Stimulated activated CD8-positive, alpha-beta memory T cell treated with anti-CD3 and anti-CD28 coated beads, Interleukin-2, amount 100 ng/mL, for 1 hour (primary cell): ENCODE data around the gene SLC38A10.

Source experiments
- DNase-seq, 2 donors: peaks; one replicate each; pipeline ENCODE4 v3.0.0-alpha.2; 2020; ENCODE audit warnings: low read depth in 2 of 2

The SLC38A10 gene

DNA sequence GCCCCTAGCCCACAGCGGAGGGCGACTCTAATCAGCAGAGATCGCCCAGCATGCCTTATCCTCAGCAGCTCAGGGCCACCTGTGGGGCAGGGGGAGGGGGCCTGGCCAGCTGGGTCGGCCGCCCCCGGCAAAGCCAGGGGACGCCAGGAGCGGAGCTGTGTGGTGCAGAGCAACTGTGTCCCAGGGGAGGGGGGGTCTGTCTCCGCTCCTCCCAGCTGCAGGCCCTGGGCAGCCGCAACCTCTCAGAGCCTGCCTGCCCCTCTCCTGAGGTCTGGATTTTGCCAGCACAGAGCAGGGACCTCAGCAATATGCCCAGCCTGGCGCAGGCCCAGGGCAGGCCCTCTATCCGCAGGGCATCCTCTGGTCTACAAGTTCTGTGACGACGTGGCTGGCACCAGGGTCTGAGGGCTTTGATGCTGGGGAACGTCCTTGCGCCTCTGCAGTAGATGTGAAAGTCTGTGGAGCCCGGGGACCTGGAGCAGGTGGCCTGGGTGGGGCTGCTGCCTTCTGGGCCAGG, 36.5 kb upstream of the SLC38A10 start:
- no peak for DNase-seq

DNA sequence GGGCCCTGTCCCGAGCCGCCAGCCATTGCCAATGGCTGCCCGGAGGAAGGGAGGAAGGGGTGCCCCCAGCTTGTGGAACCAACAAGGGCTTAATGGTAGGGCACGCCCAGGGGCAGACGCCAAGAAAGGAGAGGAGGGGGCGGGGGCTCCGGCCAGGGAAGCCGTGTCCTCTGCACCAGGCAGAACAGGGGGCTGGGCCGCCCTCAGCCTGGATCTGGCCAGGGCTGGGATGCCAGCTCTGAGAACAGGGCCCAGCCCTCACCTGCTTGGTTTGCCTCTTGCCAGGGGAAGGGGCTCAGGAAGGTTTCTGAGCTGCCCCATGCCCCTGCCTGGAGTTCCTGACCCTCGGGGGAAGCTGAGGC, 35.8 kb upstream of the SLC38A10 start:
- DNase-seq: no peak

DNA sequence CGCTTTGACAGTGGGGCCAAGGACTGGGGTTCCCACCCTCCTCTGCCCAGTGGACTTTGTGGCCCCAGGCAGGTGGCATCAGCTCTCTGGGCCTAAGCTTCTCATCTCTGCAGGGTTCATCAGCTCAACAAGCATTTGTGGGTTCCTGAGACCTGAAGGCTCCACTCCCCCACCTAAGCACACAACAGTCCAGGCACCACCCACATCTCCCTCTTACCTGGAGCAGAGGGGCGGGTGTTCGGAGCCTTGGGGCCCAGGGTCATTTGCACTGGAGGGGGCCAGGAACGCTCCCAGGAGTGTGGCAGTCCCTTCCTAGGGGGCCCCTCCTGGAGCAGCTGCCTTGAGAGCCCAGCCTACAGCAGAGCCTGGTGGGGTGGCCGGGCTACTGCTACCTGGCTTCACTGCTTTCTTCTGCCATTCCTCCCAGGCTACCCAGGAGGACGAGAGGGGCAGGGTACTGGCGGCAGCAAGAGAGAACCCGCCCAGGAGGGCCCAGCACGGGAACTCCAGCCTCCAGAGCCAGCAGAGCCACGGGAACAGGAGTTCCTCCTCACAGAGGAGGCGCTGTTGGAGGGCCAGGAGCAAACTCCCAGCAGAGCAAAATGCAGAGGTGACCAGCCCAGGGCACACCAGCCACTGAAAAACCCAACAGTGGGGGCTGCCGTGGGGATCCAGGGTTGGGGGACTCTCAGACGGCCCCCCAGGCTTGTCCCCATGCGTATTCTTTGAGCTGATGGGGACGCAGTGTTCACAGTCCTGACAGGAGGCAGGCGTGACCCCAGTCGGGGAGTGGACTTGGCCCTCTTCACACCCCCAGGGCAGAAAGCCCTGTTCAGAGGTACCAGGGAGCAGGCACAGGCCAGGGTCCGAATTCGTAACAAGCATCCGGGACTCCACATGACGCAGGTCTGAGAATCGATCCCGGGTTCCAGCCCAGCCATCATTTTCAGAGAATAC, 35.1 kb upstream of the SLC38A10 start:
- DNase-seq: no peak

DNA sequence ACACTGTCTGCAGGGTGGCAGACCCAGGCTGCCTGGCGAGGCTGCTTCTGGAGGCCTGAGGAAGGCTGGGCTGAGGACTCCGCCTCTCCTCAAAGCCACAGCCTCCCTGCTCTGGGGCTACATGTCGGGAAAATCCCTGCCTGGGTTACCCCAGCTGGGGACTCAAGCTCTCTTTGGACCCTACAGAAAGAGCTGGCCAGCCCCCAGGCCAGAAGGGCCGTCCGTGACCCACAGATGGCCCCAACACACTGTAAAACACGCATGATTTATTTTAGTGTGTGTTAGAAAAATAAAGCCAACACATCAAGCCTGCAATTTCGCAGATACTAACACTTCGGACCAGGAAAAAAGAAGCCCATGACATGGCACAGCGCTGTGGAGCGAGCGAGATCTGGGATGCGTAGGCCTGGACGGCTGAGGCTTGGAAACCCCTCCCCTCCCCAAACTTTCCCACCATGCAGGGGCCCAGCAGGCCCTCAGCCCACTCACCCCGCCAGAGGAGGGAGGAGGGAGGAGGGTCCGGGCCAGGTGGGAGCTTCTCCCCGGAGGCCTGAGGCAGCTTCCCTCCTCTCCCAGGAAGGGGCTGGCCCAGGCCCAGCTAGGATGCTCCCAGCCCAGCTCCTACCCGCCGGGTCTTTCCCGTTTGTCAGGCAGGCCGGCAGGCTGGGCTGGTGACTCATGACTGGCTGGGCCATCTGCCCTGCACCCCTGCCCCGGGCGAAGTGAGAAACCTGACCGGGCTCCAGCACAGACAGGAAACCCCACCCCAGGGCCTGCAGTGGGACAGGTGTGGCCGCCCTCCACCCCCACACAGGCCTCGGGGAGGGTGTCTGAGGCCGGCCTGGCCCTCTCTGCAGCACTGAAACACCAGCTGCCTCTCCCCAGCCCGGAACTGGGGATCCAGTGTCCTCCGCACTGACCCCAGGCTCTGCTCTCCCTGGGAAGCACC, 34.1 kb upstream of the SLC38A10 start:
- DNase-seq: no peak

DNA sequence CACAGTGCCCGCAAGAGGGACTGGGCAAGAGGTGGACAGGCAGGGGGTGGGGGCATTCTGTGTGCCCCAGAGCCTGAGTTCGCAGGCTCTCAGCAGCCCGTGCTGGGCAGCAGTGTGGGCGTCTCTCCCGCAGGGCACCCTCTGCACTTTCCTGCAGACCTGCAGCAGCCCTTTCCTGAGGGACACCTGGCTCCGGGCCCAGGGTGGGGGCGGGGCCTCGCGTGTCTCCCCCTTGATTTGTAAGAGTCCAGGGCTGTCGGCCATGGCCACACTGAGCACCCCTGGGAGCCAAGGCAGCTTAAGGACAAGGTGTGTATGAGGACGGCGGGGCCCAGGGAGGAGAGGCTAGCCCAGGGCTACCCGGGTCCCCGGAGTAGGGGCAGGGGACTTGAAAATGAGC, 33.4 kb upstream of the SLC38A10 start:
- no peak for DNase-seq

DNA sequence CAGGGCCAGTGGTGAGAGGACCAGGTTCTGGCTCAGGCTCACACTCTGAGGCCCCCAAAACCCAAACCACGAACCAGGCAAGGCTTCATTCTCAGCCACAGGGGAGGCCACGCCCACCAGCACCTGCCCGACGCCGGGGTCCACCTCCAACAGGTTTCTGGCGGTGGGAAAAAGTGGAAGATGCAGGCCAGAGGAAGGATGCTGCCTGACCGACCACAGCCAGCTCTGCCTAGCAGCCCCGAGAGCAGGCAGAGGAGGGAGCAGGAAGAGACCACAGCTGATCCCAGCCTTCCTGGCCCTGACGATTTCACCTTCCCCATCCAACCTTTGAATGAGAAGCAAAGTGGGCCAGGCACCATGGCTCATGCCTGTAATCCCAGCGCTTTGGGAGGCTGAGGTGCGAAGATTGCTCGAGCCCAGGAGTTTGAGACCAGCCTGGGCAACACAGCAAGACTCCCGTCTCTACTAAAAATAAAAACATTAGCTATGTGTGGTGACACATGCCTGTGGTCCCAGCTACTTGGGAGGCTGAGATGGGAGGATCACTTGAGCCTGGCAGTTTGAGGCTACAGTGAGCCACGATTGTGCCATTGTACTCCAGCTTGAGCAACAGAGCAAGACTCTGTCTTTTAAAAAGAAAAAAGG, 30.7 kb upstream of the SLC38A10 start:
- DNase-seq: no peak

DNA sequence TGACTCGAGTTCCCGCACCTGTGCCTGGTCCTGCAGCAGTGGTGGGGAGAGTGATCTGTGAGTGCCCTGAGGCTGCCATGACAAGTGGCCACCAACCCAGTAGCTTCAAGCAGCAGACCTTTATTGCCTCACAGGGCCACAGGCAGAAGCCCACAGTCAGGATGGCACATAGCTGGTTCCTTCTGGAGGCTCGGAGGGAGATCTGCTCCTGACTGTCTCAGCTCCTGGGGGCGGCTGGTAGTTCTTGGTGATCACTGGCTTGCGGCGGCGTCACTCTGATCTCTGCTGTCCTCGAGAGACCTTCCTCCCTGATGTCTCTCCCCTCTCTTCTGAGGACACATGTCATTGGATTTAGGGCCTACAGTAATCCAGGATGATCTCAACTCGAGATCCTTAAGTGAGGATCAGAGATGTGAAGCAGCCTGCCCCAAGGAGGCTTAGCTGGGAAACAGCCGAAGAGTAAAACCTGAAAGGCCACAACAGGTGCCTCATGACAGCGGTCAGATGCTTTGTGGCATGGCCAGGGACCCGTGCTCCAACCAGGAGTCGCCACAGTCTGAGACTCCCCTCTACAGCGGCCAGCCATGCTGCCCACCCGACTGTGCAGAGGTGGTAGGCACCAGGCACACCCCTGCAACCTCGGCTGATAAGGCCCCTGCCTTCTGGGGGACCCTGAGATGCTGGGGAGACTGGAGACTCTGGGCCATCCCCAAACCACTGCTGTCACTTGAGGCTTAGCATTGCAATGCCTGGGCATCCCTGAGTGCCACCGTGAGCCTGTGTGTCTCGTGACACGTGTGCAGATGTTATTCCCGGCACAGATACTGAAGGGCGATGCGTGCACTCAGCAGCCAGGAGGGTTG, 30.0 kb upstream of the SLC38A10 start:
- DNase-seq: no peak

DNA sequence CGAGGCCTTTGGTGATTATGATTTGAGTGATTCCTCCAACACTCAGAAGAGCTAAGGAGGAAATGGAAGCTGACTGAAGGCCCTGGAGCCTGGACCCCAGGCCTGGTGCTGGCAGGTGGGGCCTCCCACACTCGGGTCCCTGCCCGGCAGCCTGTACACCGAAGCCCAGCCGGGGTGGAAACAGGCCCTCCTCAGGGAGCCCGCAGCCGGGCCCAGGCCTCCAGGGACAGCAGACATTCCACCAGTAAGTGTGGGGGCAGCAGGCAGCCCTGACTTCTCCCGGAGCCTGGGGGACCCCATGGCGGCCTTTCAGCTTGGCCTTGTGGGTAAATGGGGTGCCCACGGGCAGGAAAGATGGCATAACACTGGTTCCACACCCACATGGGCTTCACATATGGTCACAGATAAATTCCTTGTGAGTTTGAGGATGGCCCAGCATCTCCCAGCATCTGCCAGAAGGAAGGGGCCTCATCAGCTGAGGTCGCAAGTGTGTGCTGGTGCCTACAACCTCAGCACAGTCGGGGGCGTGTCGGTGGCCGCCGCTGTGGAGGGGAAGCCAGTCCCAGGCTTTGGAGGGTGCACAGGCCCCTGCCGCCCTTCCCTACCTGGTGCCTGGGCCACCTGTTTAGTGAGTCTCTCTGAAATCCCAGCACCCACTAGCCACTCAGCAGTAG, 29.2 kb upstream of the SLC38A10 start:
- DNase-seq: no peak

DNA sequence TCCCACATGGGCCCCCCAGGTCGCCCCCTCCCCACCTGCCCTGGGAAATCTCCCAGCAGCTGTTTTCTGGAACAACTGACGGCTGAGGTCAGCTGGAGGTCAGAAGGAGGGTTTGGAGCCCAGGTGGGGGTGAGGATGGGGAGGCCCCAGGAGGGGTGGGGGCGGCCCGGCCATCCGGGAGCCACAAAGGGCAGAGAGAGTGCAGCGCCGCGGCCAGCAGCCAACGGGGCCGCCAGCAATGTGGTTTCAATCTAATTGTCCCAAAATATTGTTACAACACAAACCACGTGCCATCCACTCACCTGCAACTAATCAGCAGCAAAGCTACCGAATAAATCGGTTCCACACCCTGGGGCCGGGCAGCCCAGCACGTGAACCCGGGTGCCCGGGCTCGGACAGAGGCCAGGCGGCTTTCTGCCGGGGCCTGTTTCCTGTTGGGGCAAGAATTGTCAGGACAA, 28.3 kb upstream of the SLC38A10 start:
- no peak for DNase-seq

DNA sequence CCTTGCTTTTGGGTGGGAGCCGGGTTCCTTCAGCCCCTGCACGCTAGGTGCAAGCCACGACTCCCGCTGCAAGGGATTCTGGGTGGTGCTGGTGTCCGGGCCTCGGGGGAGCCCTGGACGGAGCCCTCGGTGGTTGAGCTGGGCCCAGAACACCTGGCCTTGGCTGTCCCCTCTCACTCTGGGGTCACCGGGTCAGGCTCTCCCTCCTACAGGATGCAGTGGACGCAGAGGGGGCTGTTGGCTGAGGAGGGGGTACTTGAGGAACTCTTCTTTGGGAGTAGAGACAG, 27.9 kb upstream of the SLC38A10 start:
- DNase-seq: no peak

DNA sequence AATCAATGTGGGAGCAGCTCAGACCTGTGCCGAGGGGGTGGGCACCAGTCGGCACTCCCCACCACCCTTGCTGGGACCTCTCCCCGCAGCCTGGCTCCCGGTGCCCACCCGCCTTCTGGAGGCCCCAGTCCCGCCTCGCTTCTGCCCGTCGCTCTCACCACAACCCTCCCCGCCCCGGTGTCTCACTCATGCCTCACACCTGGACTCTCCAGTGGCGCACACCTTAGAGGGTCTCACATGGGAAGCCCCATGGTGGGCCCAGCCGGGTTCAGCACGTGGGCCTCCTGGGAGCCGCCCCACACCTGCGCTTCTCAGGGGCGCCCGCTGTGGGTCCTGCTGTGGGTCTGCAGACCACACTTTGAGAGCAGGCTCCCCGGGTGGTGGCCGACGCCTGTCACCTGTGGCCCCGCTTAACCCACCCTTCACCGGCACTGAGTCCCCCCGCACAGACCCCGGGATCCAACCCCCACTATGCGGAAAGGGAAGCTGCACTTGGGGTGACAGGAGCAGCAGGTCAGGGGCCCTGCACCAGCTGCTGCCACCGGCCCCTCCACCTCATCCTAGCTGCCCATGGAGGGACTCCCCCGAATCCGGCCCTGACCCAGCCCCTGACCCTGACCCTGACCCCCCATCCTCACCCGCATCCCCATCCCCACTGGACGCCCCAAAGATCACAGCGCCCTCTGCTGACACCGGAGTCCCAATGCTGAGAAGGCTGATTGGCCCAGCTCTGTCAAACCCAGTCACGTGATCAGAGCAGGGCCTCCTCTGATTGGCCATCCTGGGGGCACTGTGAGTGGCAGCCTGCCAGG, 27.4 kb upstream of the SLC38A10 start:
- no peak for DNase-seq

DNA sequence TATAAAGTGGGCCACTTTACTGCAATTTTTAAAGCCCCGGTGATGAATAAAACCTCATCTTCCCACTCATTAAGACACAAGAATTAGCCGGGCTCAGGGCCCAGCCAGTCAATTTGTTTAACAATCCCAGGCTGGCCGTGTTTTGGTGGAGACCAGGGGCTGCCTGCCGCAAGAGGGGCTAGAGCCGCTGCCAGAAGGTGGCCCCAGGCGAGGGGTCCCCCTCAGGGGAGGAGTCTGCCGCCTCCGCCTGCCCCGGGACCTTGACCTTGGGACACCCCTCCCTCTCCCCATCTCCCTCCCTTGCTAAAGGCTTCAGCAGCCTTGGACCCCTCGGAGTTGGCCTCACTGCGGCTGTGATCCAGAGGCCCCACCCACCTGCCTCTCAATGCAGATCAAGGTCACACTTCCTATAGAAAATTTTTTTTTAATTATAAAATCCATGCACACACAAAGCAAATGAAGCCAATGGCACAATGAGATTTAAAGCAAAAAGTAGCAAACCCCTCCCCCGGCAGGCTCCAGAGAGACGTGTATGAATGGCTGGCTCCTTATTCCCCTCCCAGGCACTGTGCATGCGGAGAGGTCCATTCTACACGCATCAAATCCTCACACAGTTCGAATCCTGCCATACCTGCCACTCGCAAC, 23.0 kb upstream of the SLC38A10 start:
- DNase-seq: no peak

DNA sequence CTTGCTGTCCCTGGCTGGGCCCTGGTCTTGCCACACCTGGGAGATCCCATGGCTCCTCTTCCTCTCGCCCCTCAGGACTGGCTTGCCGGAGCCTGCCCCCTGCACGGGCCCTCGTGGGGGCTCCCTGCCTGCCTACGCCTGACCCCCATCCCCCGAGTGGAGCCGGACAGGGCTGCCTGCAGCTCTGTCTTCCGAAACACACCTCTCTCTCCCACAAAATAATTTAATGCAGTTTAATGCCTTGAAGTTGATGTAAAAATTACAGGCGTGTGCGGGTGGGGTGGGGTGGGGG, 22.4 kb upstream of the SLC38A10 start:
- DNase-seq: no peak

DNA sequence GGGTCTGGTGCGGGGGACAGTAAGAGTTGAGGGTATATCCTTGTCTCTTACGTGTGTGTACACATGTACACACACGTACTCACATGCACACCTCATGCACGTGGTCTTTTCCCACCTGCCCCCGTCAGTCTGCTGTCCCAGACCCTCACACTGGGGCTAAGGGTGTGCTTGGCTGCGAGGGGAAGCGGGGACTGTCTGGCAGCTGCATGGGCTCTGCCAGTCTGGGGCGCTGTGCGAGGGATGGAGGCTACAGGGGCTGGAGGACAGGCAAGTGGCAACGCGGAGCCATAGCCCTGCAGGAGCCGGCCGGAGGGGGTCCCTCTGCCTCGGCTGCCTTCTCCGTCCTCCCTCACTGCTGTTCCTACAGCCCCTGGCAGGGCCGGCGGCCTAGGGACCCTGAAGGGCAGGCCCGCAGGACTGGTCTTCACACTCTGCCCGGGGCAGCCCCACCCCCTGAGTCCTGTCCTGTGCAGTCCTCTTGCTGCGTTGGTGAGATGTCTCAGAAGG, 20.8 kb upstream of the SLC38A10 start:
- no peak for DNase-seq

DNA sequence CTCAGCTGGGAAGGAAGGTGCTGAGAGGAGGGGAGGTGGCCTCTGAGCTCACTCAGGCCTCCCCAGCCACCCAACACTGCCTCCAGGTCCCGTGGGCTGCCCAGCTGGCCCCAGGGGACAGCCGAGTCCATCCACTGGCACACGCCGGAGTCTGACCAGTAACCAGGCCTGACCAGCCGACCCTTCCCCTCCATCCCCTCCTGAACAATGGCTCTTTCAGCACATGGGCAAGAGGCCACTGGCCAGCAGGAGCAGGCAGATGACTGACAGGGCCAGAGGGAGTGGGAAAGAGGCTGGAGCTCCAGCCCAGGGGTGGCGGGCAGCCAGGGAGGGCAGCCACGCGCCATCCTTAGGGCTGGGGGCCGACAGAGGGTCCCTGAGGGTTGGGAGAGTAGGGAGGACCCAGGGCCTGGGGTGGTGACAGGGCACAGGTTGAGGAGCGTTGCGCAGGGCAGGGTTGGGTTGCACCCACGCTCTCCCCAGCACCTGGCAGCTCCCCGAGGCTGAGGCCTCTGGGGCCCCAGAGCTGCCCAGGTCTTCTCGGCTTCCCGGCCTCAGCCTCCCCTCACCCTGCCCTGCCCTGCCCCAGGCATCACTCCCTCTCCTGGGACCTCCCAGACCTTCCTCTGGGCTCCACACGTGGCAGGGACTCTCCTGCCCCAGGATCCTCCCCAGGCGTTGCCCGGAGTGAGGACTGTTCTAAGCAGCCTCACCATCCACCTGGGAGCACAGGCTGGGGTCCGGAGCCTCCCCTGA, 20.2 kb upstream of the SLC38A10 start:
- DNase-seq: no peak

DNA sequence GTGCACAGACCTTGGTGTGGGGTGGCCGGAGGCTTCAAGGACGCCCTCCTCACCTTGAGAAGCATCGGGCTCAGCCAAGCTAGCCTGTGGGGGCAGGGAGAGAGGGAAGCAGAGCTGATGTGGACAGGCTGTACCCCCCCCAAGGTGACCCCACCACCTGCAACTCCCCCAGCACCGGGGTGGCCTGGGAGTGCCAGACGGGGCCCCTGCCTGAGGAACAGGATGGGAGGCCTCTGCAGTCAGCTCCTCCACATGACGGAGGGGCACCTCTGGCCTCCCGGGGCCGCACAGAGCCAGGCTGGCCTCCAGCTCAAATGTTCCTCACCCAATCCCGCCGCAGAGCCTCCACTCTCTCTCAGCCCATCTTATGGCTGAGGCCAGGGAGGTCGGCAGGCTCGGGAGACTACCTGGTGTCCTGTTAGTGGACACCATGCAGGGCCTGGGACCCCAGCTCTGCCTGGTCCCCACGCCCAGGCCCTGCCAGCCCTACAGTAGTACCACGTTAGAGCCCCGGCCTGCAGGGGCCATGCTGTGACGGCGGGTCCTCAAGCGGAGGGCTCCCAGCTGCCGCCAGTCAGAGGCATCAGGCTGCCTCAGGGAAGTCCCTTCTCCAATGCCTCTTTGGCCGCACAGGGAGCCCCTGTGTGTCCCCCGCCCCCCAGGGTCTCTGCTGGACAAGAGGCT, 19.4 kb upstream of the SLC38A10 start:
- DNase-seq: no peak

DNA sequence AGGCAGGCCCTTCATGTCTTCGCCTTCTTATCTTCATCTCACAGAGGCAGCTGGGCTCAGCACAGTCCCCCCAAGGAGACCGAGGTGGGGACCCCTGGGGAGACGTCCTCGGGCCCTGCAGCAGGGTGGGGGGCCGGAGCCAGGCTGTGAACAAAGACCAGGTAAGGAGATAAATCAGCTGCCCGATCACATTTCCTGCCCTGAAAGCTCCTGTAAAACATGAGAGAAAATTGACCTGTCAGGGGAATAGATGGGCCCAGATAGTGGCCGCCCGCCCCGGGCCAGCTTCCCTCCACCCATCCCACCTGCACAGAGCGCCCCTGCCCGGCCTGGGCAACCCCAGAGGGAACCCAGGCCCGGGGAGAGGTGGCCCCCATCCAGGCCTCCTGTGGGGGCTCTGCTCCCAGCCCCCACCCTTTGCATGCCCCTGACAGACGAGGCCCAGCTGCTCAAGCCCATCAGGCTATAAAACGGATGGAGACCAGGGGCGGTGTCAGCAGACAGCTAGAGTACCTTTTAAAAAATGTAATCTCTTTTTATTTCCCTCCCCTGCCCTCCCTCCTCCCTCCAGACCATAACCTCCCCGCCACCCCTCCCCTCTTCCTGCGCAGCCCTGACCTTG, 18.8 kb upstream of the SLC38A10 start:
- no peak for DNase-seq
